GM12892 (cell line): ENCODE measurements around the gene LIN9.

Experiments
- POLR2AphosphoS5 ChIP-seq: IDR thresholded peaks from 2 replicates; pipeline ENCODE4 v1.6.1; 2011; ENCODE audit warnings: low read depth, low read length, control low read depth
- TAF1 ChIP-seq: IDR thresholded peaks from 2 replicates; pipeline ENCODE4 v1.6.1; 2011; ENCODE audit warnings: low read depth, mild to moderate bottlenecking, control low read depth, low read length, borderline replicate concordance

DNA sequence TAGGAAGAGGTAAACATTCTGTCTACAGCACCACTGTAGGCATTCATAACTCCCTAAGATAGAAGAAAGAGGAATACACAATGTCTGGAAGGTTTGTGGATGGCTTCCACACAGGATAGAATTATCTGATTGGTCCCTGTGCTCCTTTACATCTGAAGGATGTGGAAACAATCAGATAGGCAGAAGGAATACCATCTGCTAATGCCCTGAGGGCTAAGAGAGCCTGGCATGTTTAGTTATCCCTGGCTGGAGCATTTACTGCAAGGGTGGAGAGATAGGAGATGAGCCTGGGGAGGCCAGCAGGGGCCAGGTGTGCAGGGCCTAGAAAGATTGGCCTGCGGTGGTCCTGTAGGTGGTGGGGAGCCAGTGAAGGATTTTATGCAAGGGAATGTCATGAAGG is 113.8 kb downstream of the LIN9 start:
- TF ChIP-seq TAF1 (no peak), POLR2AphosphoS5 (no peak)
